ENCODE data around the gene ANGPTL2.
"Not testable (repeated sequence)": the region's sequence is repeated elsewhere in the genome, so short reads cannot be mapped to it uniquely, and the experiment has no call there.

Gene ANGPTL2

GRCh38 chr9:127149010-127149409 lies 26.6 kb upstream of the ANGPTL2 start:
- no peaks in the 10 kb centered on the region for H3F3A ChIP-seq (ENCODE audit: control insufficient read depth, insufficient read depth)
- no peaks in the 10 kb centered on the region; the same call in 1 of the 2 replicates for H3K27me3 ChIP-seq (ENCODE audit: control insufficient read depth, low read length)
- no peaks in the 10 kb centered on the region for H3K9me2 ChIP-seq (replicated peaks; ENCODE audit: control insufficient read depth, low read length)
- TF ChIP-seq EZH2phosphoT487 (IDR thresholded peaks at IDR 0.05; ENCODE audit: borderline replicate concordance, low read length), result no peak
- TF ChIP-seq, protein P1, sequence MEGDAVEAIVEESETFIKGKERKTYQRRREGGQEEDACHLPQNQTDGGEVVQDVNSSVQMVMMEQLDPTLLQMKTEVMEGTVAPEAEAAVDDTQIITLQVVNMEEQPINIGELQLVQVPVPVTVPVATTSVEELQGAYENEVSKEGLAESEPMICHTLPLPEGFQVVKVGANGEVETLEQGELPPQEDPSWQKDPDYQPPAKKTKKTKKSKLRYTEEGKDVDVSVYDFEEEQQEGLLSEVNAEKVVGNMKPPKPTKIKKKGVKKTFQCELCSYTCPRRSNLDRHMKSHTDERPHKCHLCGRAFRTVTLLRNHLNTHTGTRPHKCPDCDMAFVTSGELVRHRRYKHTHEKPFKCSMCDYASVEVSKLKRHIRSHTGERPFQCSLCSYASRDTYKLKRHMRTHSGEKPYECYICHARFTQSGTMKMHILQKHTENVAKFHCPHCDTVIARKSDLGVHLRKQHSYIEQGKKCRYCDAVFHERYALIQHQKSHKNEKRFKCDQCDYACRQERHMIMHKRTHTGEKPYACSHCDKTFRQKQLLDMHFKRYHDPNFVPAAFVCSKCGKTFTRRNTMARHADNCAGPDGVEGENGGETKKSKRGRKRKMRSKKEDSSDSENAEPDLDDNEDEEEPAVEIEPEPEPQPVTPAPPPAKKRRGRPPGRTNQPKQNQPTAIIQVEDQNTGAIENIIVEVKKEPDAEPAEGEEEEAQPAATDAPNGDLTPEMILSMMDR (IDR thresholded peaks at IDR 0.05; ENCODE audit: low read depth, low read length, poor library complexity, severe bottlenecking), result no peak
- no peaks in the 10 kb centered on the region for H3K79me2 ChIP-seq (ENCODE audit: control insufficient read depth, low read length)
- no peak overlapping the region for H3K4me2 ChIP-seq (ENCODE audit: low read length)
- no peak overlapping the region for H3K4me3 ChIP-seq (ENCODE audit: low read length)
- H3K36me3 ChIP-seq (ENCODE audit: control insufficient read depth, low read length), result no peaks in the 10 kb centered on the region
- H3K27ac ChIP-seq (ENCODE audit: low read depth, low read length), result no peak overlapping the region
- peaks cover 9% of the 10 kb centered on the region; the same call in 1 of the 2 replicates for H4K20me1 ChIP-seq (ENCODE audit: control insufficient read depth, insufficient read depth, low read depth, low read length)
- H3K9me3 ChIP-seq (ENCODE audit: control insufficient read depth, insufficient read depth, low read length), result no peaks in the 10 kb centered on the region
- peaks cover 6% of the 10 kb centered on the region for H3K4me1 ChIP-seq (ENCODE audit: control insufficient read depth, low read length)

GRCh38 chr9:127148014-127148413 lies 25.6 kb upstream of the ANGPTL2 start:
- H3K4me2 ChIP-seq (ENCODE audit: low read length), result no peak overlapping the region
- peaks cover 8% of the 10 kb centered on the region; the same call in 1 of the 2 replicates for H4K20me1 ChIP-seq (ENCODE audit: control insufficient read depth, insufficient read depth, low read depth, low read length)
- TF ChIP-seq, protein P1 (IDR thresholded peaks at IDR 0.05; ENCODE audit: low read depth, low read length, poor library complexity, severe bottlenecking), result no peak
- no peak for TF ChIP-seq EZH2phosphoT487 (IDR thresholded peaks at IDR 0.05; ENCODE audit: borderline replicate concordance, low read length)
- H3K9me3 ChIP-seq (ENCODE audit: control insufficient read depth, insufficient read depth, low read length), result no peaks in the 10 kb centered on the region
- no peaks in the 10 kb centered on the region for H3K9me2 ChIP-seq (replicated peaks; ENCODE audit: control insufficient read depth, low read length)
- H3F3A ChIP-seq (ENCODE audit: control insufficient read depth, insufficient read depth), result no peaks in the 10 kb centered on the region
- H3K27ac ChIP-seq (ENCODE audit: low read depth, low read length), result no peak overlapping the region
- no peaks in the 10 kb centered on the region for H3K4me1 ChIP-seq (ENCODE audit: control insufficient read depth, low read length)
- H3K36me3 ChIP-seq (ENCODE audit: control insufficient read depth, low read length), result no peaks in the 10 kb centered on the region
- no peak overlapping the region for H3K4me3 ChIP-seq (ENCODE audit: low read length)
- no peaks in the 10 kb centered on the region; the same call in 1 of the 2 replicates for H3K27me3 ChIP-seq (ENCODE audit: control insufficient read depth, low read length)
- no peaks in the 10 kb centered on the region for H3K79me2 ChIP-seq (ENCODE audit: control insufficient read depth, low read length)

- TF ChIP-seq, protein P1 (IDR thresholded peaks at IDR 0.05; ENCODE audit: low read depth, low read length, poor library complexity, severe bottlenecking), result no peak
- no peak for TF ChIP-seq EZH2phosphoT487 (IDR thresholded peaks at IDR 0.05; ENCODE audit: borderline replicate concordance, low read length)
- H3K4me3 ChIP-seq (ENCODE audit: low read length), result no peak overlapping the region
- no peaks in the 10 kb centered on the region; the same call in 1 of the 2 replicates for H3K27me3 ChIP-seq (ENCODE audit: control insufficient read depth, low read length)
These were observed 24.8 kb upstream of the ANGPTL2 start for GRCh38 chr9:127147251-127147650.

DNA sequence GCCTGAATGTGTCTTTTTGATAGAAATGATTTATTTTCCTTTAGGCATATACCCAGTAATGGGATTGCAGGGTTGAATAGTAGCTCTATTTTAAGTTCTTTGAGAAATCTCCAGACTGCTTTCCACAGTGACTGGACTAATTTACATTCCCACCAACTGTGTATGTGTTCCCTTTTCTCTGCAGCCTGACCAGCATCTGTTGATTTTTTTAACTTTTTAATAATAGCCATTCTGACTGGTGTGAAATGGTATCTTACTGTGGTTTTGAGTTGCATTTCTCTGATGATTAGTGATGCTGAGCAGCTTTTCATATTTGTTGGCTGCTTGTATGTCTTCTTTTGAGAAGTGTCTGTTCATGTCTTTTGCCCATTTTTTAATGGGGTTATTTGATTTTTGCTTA lies 24.4 kb upstream of the ANGPTL2 start:
- H4K20me1 ChIP-seq (ENCODE audit: control insufficient read depth, insufficient read depth, low read depth, low read length); H3K4me1 ChIP-seq (ENCODE audit: control insufficient read depth, low read length); H3K27me3 ChIP-seq (ENCODE audit: control insufficient read depth, low read length): not testable (repeated sequence)

More at GRCh38 chr9:127147251-127147650, 24.8 kb upstream of the ANGPTL2 start:
- Histone ChIP-seq H3K9me2 (replicated peaks; ENCODE audit: control insufficient read depth, low read length) (no peaks in the 10 kb centered on the region), H4K20me1 (ENCODE audit: control insufficient read depth, insufficient read depth, low read depth, low read length) (0 out of 2 replicates have a peak, but pooled peaks cover 3% of the 10 kb centered on the region), H3K36me3 (ENCODE audit: control insufficient read depth, low read length) (no peaks in the 10 kb centered on the region), H3K9me3 (ENCODE audit: control insufficient read depth, insufficient read depth, low read length) (no peaks in the 10 kb centered on the region), H3K4me1 (ENCODE audit: control insufficient read depth, low read length) (no peaks in the 10 kb centered on the region), H3F3A (ENCODE audit: control insufficient read depth, insufficient read depth) (no peaks in the 10 kb centered on the region), H3K27ac (ENCODE audit: low read depth, low read length) (no peak overlapping the region), H3K79me2 (ENCODE audit: control insufficient read depth, low read length) (no peaks in the 10 kb centered on the region), H3K4me2 (ENCODE audit: low read length) (no peak overlapping the region)

More for the DNA sequence above, 24.4 kb upstream of the ANGPTL2 start:
- H3K4me2 ChIP-seq (ENCODE audit: low read length); H3K79me2 ChIP-seq (ENCODE audit: control insufficient read depth, low read length); H3K27ac ChIP-seq (ENCODE audit: low read depth, low read length); H3K9me2 ChIP-seq (replicated peaks; ENCODE audit: control insufficient read depth, low read length); H3K9me3 ChIP-seq (ENCODE audit: control insufficient read depth, insufficient read depth, low read length); H3K36me3 ChIP-seq (ENCODE audit: control insufficient read depth, low read length); H3K4me3 ChIP-seq (ENCODE audit: low read length); H3F3A ChIP-seq (ENCODE audit: control insufficient read depth, insufficient read depth): not testable (repeated sequence)
